ENCODE data around the gene MZF1. TPM values are rescaled to one million over a fixed set of nuclear protein-coding genes. Genes with fewer than 3 reads are reported as not detected.

MZF1 gene
- total and polyA plus RNA-seq, 11 donors = 6.2 to 12.5 (median 9.1) TPM

- no peak for ATAC-seq
- 92 to 95% (median 94%) methylated on average over 18 of the region's 18 CpGs for WGBS, 4 donors
- DNase-seq = peak in 1 of 5 donors; percentile 11
- no peak overlapping the region for H3K27ac ChIP-seq
- no peaks in the 10 kb centered on the region for H3K9me3 ChIP-seq
- peaks cover 0 to 84% (median 74%) of the 10 kb centered on the region in 9 donors for H3K36me3 ChIP-seq
- H3K4me3 ChIP-seq = no peak overlapping the region
- intact Hi-C loops (cut with DNase I) = no loop called here
- H3K4me1 ChIP-seq = peaks cover 5 to 42% (median 33%) of the 10 kb centered on the region in 12 donors
- no peaks in the 10 kb centered on the region for H3K27me3 ChIP-seq
- no peak for TF ChIP-seq CTCF (IDR thresholded peaks at IDR 0.05)
- no peak for TF ChIP-seq POLR2A (IDR thresholded peaks at IDR 0.05)
These were observed 21.3 kb downstream of the MZF1 start for GRCh38 chr19:58551577-58552471.

DNA sequence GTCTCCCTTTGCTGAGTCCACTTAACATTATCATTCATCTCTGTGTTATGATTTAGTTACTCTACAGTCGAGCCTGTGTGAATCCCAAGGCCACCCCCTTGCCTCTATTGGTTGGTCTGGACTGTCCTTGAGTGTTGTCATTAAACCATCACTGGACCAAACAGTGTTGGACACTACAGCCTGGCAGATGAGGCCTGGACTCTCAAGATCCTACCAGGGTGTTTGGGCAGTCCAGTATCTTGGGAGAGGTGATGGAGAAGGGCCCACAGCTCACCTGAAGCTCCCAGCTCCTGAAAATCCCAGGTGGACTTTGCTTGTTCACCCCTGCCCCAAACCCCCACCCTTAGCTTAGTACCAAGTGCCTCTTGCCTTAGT, 22.0 kb downstream of the MZF1 start:
- no peaks in the 10 kb centered on the region for H3K27me3 ChIP-seq
- ATAC-seq = no peak
- H3K27ac ChIP-seq = no peak overlapping the region
- H3K4me3 ChIP-seq = no peak overlapping the region
- intact Hi-C loops (cut with DNase I) = no loop called here
- peaks cover 0 to 82% (median 67%) of the 10 kb centered on the region in 9 donors for H3K36me3 ChIP-seq
- WGBS, 4 donors = 36 to 61% (median 50%) methylated on average over 1 of the region's 1 CpG
- no peaks in the 10 kb centered on the region for H3K9me3 ChIP-seq
- peaks cover 9 to 42% (median 33%) of the 10 kb centered on the region in 12 donors for H3K4me1 ChIP-seq
- DNase-seq = no peak
- TF ChIP-seq CTCF (IDR thresholded peaks at IDR 0.05) = no peak
- TF ChIP-seq POLR2A (IDR thresholded peaks at IDR 0.05) = no peak

DNA sequence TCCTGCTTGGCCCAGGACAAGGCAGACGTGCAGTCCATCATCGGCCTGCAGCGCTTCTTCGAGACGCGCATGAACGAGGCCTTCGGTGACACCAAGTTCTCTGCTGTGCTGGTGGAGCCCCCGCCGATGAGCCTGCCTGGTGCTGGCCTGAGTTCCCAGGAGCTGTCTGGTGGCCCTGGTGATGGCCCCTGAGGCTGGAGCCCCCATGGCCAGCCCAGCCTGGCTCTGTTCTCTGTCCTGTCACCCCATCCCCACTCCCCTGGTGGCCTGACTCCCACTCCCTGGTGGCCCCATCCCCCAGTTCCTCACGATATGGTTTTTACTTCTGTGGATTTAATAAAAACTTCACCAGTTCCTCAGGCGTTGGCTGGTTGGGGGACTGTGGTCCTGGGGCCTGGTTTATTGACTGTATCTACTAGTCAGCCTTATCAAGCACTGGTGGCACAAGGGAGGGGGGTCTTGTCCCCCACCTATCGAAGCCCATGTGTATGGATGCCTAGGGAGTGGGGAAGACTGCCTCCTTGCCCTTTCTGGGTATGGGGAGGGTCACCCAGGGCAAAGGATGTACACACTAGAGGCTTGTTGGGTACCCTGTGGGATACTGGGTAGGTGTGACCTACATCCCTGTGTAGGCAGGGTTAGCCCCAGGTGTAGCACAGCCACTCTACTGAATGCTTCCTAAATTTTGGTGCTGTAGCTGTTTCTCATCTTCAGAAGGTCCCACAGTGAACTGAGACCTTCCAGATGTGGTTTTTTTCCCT, 22.6 kb downstream of the MZF1 start:
- intact Hi-C loops (cut with DNase I) = no loop called here
- TF ChIP-seq POLR2A (IDR thresholded peaks at IDR 0.05) (no peak), CTCF (IDR thresholded peaks at IDR 0.05) (no peak)
- Histone ChIP-seq H3K4me1 (peaks cover 15 to 43% (median 33%) of the 10 kb centered on the region in 12 donors), H3K27me3 (no peaks in the 10 kb centered on the region), H3K9me3 (no peaks in the 10 kb centered on the region), H3K4me3 (no peak overlapping the region), H3K27ac (no peak overlapping the region), H3K36me3 (peaks cover 0 to 82% (median 68%) of the 10 kb centered on the region in 9 donors)
- WGBS, 4 donors = 85 to 93% (median 87%) methylated on average over 13 of the region's 13 CpGs
- no peak for ATAC-seq
- DNase-seq = peak in 1 of 5 donors; percentile 18
